Stimulated activated CD8-positive, alpha-beta memory T cell treated with anti-CD3 and anti-CD28 coated beads, Interleukin-12 subunit alpha, Interleukin-12 subunit beta, amount 100 ng/mL, for 1 hour (primary cell): Measurements from ENCODE around the gene BGLAP.

Experiments
- DNase-seq: peaks from one replicate; pipeline ENCODE4 v3.0.0-alpha.2; 2020; ENCODE audit warnings: low read depth

Gene BGLAP

DNA sequence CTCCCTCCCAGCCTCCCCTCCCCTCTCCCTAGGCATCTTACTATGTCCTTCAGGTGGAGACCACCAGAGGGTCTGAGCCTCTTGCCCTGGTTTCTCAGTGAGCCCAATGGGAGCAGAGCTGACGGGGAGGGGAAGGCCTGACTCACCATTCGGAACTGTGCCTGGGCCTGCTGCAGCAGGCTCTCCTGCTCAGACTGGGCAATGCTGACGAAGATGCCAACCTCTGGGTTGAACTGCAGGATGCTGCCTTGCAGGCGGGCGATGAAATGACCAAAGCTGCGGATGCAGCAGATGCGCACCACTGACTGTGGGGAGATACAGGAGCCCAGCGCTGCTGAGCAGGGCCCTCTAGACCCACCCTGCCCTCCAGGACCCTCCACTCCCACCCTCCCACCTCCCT lies 16.9 kb downstream of the BGLAP start:
- no peak for DNase-seq

DNA sequence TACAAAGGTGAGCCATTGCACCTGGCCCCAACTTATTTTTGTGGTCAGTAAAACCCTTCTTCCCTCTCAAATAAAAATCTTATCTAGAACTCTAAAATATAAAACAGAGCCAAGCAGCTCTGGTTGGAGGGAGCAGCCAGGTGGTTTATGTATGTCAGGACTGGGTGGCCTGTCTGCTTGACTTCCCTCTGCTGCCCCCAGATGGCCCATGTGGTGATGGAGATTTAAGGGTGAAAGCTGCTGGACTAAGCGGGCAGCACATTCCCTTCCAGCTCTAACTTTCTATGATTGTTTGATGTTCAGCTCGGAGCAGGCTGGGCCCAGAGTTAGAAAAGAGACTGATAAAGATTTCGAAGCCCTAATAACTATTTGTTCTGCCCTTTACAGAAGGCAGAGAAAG lies 17.8 kb downstream of the BGLAP start:
- no peak for DNase-seq

- DNase-seq: no peak
These were observed 18.9 kb downstream of the BGLAP start for GRCh38 chr1:156260896-156261295.

DNA sequence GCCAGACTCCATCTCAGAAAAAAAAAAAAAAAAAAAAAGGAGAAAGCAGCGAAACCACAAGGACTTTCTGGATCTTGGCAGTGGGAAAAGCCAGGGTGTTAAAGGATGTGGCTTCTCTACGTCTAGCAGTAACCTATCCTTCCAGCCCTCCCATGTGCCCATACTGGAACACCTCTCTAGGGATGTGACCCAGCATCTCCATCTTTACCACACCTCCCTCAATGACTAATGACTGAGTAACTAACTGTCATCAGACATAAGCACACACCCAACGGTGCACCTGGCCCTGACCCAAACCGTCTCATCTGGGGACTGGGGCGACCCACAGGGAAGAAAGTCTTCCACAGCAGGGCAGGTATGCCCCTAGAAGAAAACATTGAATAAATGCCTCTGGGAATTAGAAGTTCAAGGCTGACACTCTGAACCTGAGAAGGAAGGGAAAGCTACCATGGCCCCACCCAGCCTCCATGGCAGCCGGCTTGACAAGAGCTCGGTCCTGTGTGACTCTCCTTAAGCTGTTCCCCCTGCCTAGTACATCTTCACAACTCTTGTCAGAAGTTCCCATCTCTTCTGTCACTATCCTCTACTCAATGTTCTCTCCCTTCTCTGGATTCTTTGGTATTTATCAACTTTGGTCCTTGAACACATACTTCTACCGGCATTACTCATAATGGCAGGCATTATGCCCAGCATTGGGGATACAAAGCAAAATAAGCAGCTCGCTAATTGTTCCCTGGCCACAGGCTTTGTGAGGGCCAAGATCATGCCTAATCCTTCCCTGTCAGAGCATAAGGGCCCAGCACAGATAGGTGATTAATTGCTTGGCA lies 20.7 kb downstream of the BGLAP start:
- DNase-seq: no peak

DNA sequence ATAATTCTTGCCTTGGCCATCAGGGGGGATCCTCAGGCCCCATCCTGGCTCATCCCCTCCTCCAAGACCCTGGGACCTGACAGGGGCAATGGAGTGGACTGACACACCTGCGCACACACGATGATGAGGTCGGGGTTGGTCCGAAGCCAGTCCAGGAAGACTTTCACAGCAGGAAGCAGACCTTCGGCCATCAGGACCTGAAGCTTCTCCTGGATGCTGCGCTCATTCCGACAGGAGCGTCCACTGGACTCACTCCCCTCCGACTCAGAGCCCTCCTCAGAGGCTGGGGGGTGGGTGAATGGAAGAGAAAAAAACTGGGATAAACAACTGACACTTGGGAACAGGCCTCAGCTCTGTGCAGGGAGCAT lies 21.3 kb downstream of the BGLAP start:
- DNase-seq: no peak

DNA sequence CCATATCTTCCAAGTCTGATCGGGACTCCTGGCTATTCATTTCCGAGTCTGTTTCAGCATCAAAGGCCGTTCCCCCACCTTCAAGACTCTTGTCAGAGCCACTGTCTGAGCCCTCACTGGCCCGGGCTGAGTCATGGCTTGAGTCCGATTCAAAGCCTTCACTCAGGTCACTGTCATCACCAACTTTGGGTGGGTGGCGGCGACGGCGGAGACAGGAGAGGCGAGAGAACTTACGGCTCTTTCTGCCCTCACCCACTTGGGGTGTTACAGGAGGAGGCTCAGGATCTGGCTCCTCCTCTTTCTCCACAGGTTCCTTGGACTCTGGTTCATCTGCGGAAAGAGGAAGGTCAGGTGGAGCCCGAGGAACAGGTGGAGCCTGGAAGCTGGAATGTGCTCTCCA lies 24.1 kb downstream of the BGLAP start:
- no peak for DNase-seq

DNA sequence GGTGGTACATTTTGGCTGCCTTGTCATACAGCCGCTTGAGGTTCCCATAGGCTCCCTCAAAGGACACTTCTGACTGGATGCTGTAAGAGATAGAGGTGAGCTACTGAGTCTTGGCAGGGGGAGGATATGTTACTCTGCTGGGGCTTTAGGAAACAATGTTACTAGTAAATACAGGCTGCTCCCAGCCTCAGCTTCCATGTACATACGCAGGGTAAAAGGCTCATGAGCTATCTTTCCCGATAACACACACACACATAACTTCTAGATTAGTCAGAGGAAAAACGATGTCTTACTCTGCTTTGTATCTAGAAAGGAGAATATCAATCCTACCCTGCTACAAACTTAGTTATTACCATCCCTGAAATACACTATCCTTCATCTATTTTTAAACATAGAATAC lies 26.4 kb downstream of the BGLAP start:
- no peak for DNase-seq

DNA sequence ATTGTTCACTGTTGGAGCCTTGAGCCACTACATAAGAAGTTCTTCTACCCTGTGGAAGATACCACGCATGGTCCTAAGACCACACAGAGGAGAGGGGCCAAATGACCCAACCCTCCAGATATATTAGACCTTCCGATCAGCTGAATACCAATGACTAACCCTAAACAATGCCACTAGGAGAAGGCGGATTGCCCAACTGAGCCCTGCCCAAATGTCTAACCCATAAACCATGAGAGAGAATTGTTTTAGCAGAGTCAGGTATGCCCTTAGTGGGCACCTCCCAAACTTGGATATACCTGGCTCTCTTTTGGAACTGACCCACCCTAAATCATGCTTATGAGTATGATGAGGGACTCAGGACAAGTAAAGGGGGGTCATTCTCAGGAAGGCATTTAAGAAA lies 28.3 kb downstream of the BGLAP start:
- DNase-seq: no peak

DNA sequence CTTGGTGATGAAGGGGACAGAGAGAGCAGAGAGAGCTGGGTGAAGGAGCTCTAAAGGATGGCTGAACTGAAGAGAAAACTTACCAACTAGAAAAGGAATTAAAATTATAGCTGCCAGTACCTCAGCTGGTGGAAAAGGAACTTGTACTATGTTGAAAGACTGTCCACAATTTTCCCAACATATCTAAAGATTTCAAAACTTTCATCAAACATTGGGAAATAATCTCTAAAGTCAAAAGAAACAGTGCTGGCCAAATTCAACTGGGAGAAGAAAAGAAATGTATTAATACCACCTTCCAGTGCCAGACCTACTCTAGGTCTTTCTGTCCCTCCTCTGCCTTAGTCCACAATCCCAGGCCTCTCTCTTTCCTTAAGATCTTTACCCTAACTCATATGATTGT lies 34.5 kb downstream of the BGLAP start:
- DNase-seq: no peak

DNA sequence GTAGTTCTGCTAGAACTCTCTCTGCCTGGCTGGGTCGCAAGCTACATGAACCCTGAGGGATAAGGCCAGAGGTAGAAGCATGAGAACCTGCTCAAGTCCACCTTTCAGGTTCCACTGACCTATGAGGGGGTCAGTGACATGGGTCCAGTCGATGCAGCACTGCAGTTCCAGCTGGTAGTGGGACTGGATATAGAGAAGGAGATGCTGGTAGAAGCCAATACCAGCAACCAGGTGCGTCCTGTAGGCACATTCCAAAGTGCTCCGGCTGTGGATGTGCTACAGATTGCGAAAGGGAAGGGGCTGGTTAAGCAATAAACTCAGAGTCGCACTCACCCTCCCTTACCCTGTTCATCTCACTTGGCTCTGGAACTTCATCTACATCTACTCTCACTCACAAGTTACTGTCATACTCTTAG lies 35.0 kb downstream of the BGLAP start:
- no peak for DNase-seq

- no peak for DNase-seq
These were observed 37.9 kb downstream of the BGLAP start for GRCh38 chr1:156279837-156280236.

GRCh38 chr1:156281281-156281680 lies 39.3 kb downstream of the BGLAP start:
- no peak for DNase-seq

DNA sequence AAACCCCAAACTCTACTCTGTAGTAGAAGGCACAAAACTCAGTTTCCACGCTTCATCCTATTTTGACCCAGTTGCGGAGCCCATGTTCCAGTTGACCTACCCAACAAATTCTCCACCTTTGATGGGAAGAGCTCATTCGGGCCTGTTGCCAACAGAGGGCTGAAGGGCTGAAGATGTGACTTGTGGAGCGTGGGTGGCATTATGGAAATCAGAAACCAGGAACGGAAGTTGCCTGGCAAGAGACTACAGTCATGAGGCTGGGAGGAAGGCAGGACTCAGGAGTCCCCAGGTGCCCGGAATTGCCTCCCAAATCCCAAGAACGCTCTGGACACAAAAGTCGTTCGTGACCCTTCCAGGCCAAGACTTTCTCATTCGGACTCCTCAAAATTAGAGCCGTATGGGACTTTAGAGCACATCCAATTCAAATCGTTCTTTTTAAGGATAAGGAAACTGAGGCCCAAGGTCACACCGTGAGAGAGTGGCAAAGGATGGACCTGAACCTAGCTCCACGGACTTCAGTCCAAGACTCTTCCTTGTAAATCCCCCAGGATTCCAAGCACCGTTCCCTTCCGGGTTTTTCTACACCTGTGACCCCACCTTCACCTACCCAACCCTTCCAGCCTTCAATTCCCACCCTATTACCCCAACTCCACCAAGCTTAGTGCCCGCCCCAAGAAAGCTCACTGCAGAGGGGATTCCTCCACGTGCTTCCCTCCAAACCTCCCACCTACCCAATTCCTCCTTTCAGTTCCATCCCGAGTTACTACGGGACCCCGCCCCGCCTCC lies 39.9 kb downstream of the BGLAP start:
- DNase-seq: no peak

DNA sequence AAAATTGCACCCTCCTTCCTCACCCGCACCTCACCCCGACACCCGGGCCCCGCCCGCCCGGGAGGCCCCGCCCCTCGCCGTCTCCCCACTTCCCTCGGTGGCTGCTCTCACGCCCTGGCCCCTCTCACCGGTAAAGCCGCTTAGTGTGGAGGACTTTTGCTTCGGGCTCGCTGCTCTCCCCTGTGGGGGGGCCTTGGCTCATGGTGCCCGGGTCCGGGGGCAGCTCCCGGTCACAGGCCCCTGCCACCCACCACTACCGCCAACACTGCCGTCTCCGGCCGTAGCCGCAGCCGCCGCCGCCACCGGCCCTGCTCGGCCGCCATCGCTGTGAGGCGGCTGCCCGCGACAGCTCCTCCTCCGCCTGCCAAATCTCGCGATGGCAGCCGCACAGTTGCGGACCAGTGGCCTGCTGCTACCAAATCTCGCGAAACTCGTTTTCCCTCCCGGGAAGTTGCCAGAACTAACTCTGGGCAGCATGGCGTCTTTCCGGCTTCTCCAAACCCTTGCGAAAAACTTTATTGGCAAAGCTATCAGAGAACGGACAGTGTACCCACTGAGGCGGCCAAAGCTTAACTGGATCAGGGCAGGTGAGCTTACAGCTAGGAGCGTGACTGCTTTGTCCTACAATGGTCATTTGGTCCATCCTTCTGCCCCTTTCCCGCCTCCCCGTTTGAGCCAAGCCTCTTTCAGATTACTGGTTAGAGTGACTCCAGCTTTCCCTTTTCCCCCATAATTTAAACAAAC lies 40.7 kb downstream of the BGLAP start, which contains the start of gene SMG5:
SMG5 (minus strand) TSS at position 347 of the 744 bp plus-strand sequence; CDS start at position 202, 145 bp downstream.
- peak; percentile 89 for DNase-seq

GRCh38 chr1:156283521-156283920 lies 41.5 kb downstream of the BGLAP start:
- DNase-seq: no peak

DNA sequence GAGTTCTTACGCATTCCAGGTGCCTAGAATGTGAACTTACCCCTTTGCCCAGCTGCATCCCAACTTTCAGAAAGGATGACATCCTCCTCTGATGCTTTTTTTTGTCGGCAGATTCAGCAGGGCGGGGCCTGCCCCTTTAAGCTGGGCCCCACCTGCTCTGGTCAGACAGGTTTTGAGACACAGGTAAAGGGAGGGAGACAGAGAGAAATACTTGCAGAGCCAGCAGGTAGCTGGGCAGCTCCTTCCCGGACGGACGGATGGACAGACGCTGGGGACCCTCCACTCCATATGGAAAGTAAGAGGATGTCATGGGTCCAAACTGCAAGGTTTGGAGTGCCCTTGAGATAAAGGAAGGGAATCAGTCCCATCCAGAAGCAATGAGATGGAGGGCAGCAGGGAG lies 42.1 kb downstream of the BGLAP start, which contains the start of gene TMEM79:
TMEM79 (plus strand) TSS at position 214 of the 400 bp plus-strand sequence. CDS start 902 bp downstream, outside the sequence.
- DNase-seq: no peak

DNA sequence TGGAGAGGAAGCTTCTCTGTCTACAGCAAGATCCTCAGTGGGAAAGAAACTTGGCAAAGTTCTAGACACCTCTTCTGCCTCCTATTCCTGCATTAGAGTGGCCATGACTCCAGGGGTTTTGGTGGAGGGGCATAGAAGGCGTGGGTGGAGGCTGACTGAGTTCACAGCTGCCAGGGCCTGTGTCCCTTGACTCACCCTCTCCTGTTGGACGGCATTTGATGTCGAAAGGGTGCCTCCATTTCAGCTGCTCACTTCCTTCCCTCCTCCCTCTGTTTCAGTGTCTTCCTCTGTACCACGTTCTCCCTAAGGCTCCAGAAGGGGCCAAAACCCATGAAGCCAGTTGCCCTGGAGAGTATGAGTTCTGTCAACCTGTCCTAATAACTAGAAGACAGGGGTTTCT lies 42.8 kb downstream of the BGLAP start:
- DNase-seq: no peak

- DNase-seq: no peak
These were observed 43.5 kb downstream of the BGLAP start for GRCh38 chr1:156285437-156285836.

DNA sequence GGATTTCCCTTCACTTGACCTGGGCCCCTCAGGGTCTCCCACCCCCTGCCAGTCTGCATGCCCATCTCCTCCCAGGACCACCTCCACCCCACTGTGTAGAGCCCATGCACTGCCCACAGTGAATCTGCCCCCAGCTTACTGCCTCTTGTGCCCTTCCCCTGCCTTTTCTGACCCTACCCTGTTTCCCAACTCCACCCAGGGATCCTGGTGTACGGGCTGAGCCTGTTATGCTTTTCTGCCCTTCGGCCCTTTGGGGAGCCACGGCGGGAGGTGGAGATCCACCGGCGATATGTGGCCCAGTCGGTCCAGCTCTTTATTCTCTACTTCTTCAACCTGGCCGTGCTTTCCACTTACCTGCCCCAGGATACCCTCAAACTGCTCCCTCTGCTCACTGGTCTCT lies 44.1 kb downstream of the BGLAP start:
- no peak for DNase-seq

- no peak for DNase-seq
These were observed 47.9 kb downstream of the BGLAP start for GRCh38 chr1:156289857-156290256.

DNA sequence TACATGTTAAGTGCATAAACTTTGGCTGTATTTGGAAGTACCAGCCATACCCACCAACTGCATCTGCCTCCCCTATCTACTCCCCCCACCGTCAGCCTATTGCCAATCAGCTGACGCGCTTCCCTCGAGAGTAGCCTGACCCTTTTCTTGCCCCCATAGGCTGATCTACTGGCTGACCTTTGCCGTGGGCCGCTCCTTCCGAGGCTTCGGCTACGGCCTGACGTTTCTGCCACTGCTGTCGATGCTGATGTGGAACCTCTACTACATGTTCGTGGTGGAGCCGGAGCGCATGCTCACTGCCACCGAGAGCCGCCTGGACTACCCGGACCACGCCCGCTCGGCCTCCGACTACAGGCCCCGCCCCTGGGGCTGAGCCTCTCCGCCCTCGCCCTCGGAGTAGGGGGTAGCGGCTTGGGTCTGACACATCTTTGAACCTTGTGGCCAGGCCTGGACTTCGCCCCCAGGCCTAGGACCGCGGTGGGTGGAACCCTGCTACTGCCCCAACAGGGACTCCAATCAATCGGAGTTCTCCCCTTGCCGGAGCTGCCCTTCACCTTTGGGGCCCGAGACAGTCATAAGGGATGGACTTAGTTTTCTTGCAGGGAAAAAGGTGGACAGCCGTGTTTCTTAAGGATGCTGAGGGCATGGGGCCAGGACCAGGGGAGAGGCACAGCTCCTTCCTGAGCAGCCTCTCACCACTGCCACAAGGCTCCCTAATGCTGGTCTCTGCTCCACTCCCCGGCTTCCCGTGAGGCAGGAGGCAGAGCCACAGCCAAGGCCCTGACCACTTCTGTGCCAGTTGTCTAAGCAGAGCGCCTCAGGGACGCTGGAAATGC lies 49.5 kb downstream of the BGLAP start:
- DNase-seq: no peak
